NCI-H524 treated with DMSO at 0.1 percent for 48 hours (cell line): Measurements from ENCODE around the gene TEAD1.
A peak's percentile ranks its signal among the peaks of the same experiment; 100 is the strongest.

Experiments
- DNase-seq: peaks from one replicate; lab custom pipeline; 2025; lab: John Stamatoyannopoulos, UW

TEAD1 gene

DNA sequence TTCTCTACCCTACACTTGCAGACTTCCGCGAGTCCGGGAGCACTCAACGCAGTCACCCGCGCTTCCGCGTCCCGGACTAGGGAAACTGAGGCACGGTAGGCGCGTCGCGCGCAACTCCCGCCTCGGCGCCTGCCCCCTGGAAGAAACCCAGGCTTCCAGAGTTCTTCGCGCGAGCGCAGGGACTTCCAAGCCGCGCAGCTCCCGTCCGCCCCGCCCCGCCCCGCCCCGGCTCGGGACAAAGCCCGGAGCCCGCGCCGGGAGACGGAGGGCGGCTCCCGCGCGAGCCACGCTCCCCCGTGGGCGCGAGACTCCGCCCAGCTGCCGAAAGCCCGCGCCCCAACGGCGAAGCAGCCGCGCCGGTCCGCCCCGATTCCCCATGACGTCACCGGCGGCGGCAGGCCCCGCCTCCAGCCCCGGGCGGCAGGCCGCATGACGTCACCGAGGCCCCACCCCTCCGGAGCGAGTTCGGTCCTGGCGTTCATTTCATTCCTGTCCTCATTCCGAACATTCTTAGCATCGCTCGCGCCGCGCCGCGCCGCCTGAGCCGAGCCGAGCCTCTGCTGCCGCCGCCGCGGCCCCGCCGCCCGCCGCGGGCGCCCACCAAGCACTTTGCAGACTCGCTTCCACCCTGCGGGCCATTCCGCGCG is at the start of gene TEAD1:
TSS of gene TEAD1 (plus strand) at position 498 of the 647 bp plus-strand sequence.
- peak; percentile 24 for DNase-seq

DNA sequence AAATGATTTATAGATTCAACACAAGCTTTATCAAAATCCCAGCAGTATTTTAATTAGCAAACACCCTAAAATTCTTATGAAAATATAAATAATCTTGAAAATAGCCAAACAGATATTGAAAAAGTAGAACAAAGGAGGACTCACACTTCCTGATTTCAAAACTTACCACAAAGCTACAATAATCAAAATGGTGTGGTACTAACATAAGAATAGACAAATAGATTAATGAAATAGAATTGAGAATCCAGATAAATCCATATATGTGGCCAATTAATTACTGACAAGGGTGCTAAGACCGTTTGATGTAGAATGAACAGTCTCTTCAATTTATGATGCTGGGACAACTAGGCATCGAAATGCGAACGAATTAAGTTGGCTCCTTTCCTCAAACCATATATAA is 49.6 kb upstream of the TEAD1 start:
- DNase-seq: no peak

DNA sequence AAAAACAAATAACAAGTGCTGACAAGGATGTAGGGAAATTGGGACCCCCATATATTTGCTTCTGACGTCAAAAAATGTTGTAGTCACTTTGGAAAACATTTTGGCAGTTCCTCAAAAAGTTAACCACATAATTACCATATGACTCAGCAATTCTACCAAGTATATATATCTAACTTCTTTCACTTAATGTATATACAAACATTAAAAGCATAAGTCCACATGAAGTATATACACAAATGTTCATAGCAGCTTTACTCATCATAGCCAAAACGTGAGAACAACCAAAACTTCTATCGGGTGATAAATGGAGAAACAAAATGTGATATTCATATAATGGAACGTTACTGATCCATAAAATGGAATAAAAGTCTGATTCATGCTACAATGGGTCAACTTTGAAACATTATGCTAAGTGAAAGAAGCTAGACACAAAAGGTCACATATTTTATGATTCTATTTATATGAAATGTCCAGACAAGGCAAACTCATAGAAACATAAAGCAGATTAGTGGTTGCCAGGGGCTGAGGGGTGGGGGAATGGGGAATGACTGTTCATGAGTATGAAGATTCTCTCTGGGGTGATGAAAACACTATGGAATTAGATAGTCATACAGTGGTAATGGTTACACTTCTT is 48.7 kb upstream of the TEAD1 start:
- DNase-seq: no peak

GRCh38 chr11:12626616-12627015 is 47.6 kb upstream of the TEAD1 start:
- DNase-seq: no peak

DNA sequence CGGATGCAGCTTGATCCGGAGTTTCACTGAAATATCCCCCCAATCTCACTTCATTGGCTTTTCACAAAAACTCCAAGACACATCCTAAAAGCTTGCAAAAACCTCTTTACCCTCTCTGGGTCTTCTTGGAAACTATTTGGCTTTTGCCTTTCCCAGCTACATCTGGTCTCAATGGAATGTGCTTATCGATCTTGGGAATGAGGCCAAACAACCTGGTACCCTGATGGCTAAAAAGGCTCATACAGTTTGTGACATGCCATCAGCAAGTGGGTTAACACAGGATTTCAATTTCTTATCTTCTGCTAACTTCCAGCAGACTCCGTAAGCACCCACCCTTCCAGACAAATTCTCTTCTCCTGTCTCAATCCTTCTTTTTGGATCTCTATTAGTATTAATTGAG is 45.9 kb upstream of the TEAD1 start:
- no peak for DNase-seq

DNA sequence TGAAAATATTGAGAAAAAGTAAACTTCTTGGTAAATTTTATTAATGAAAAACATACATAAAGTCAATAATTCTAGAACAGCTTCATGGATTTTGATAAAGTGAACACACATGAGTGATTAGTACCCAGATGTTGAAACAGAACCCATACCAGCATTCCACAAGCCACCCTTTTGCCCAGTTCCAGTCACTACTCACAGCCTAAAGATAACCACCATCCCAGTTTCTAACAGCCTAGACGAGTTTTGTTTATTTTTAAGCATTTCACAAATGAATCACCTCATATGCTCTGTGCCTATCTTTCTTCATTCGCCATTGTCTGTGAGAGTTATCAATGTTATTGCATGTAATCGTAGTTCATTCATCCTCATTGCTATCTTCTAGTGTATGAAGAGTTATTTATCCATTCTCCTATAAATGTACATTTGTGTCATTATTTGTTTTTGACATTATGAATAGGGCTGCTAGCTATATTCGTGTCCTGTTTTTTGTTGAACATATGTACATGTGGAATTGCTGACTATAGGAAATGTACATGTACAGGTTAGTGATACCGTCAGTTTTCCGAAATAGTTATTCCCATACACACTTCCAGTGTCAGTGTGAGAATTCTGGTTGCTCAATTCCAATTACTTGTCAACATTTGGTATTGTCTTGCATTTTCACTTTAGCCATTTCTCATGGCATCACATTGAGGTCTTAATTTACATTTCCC is 44.5 kb upstream of the TEAD1 start:
- DNase-seq: no peak

- DNase-seq: no peak
Observed at GRCh38 chr11:12631651-12632050, 42.6 kb upstream of the TEAD1 start.

DNA sequence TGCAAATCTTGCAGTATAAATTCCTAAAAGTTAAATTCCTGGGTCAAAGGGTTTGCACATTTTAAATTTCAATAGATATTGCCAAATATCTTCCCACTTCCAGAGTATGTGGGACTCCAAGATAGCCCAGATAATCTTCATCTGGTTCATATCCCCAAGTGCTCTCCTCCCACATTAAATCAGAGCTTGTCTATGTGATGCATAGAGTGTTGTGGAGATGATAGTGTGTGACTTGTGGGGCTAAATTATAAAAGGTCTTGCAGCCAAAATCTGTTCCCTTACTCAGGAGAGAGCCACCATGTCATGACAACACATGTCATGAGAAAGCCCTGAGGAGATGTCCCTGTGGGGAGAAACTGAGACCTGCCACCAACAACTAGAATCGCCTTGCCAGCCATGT is 39.9 kb upstream of the TEAD1 start:
- DNase-seq: no peak

DNA sequence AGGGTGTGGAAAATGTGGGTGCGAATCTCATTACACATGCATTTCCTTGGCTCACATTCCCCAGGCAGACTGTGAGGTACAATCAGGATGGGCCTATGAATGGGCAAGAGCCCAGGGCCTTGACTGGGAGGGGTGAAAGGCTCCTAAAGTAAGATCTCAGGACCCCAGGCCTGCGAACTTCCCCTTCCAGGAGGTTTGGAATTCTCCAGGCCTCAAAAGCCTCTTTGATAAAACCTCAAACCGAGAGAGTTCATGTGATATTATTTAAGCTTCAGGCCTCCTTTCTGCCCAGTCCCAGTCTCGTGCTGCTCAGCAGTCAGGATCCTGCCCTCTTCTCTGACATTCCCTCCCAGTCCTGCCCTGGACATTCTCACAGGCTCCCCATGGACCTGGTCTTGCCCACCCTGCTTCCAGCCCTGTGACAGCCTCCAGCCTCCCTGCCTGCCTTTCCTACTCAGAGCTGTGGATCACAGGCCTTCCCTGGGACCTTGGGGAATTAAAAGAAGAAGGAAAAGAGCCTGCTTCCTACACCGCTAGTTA is 37.3 kb upstream of the TEAD1 start:
- no peak for DNase-seq

- no peak for DNase-seq
Observed at GRCh38 chr11:12639388-12639787, 34.8 kb upstream of the TEAD1 start.

DNA sequence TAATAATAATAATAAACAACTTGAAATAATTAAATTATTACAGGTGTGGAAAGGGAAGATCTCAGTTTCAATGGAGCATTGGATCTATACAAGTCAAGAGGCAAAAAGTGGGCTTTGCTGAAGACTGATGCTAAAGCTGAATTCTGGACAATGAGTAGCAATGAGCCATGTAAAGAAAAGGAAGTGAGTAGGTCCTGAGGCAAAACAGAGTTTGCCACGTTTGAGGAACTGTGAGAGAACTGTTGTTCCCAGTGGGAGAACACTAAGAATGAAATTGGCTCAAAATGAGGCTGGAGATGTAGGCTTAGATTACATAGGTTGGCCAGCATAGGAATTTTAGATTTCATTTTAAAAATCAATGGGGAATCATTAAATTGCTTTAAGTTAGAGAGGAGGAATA is 33.9 kb upstream of the TEAD1 start:
- DNase-seq: no peak

DNA sequence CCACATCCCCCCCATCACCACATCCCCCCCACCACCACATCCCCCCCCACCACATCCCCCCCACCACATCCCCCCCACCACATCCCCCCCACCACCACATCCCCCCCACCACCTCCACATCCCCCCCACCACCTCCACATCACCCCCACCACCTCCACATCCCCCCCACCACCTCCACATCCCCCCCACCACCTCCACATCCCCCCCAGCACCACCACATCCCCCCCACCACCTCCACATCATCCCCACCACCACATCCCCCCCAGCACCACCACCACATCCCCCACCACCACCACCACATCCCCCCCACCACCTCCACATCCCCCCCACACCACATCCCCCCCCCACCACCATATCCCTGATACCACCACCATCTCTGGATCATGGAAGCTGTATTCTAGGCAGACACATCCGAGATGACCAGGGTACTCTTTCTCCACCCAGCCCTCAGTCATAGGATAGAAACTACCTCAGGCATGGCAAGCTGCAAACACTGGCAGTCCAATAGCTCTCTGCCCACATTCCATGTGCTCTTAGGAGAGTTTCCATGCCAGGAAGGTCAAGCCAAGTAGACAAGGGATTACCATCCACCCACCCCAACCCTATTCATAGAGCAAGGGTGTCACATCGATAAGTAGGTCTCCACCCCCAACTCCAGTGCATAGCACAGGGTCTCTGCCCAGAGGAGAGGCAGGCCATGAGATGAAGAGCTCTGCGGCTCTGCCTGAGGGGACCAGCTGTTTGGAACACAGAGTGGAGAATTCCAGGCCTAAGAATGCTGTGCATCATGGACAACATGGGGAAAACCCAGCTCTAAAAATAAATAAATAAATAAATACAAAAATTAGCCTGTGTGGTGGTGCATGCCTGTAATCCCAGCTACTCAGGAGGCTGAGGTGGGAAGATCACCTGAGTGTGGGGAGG is 33.0 kb upstream of the TEAD1 start:
- DNase-seq: no peak

- no peak for DNase-seq
Observed at GRCh38 chr11:12642040-12642439, 32.2 kb upstream of the TEAD1 start.

DNA sequence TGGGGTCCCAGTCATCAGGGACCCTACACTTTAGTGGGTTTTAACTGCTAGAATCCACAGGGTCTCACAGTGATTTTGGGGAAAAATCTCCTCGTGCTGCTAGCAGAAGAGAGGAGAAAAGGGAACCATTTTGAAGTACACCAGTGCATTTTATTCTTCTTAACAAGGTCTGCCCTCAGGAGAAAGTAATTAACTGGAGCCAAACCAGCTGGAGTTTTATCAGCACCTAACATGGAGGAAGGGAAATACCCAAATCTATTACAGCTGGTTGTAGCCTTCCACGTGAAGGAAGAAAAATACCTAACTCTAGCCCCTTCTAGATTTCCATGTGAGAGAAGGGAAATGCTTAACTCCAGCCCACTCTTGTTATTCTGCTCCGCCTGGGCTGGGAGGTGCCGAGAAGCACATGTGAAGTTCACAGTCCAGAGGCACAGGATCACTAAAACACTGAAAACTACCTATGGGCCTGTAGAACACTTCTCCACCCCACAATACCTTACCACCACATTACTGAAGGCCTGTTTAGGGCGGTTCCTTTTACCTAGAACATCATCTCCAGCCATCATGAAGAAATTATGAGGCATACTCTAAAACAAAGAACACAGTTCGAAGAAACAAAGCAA is 31.3 kb upstream of the TEAD1 start:
- no peak for DNase-seq

GRCh38 chr11:12646478-12646877 is 27.7 kb upstream of the TEAD1 start:
- no peak for DNase-seq

DNA sequence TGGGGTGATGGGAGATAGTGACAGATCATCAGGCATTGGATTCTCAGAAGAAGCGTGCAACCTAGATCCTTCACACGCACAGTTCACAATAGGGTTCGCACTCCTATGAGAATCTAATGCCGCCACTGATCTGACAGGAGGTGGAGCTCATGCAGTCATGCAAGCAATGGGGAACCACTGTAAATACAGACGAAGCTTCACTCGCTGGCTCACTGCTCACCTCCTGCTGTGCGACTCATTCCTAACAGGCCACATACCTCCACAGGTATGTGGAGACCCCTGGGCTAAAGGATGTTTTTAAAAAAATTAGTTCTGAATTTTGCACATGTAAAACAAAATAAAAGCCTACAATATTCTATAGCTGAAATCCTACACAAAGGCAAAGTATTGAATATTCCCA is 20.5 kb upstream of the TEAD1 start:
- no peak for DNase-seq

DNA sequence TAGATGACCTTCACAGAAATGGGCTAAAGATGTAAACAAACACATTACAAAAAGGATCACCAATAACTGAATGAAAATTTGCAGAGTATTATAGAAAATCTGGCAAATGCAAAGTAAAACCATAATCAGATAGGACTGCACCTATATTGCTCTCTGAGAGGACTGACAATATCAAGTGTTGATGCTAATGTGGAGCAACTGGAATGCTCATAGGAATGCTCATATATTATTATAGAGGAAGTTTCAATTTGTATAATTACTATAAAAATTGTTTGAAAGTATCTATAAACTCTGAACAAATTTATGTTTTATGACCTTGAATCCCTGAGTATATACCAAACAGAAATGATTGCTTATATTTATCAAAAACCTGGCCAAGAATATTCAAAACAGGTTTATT is 18.4 kb upstream of the TEAD1 start:
- DNase-seq: no peak

DNA sequence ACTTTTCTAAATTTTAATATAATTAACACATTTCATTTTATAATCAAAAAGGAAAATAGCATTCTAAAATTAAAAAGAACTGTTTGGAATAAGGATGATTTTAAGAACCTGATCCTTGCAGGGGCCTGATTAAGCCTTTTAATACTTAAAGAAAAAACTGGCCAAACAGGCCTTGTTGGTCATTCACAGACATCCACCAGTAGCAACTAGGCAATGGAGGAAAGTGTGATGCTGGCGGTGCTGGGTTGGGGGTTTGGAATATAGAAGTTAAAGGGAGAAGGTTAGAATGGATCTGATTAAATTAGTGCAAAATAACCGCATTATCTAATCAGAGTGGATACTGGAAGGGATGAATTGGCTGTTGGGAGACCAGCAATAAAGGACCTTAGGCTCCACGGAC is 16.9 kb upstream of the TEAD1 start:
- no peak for DNase-seq

DNA sequence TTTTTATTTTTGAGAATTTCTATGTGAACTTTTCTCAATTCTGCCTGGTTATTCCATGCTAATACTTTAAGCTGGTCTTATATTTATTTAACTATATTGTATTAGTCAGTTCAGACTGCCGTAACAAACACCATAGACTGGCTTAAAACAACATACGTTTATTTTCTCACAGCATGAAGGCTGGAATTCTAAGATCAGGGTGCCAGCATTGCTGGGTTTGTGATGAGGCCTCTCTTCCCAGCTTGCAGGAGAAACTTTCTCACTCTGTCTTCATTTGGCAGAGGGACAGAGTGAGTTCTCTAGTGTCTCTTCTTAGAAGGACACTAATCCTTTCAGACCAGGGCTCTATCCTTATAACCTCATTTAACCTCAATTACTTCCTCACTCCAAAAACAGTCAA is 16.2 kb upstream of the TEAD1 start:
- DNase-seq: no peak

DNA sequence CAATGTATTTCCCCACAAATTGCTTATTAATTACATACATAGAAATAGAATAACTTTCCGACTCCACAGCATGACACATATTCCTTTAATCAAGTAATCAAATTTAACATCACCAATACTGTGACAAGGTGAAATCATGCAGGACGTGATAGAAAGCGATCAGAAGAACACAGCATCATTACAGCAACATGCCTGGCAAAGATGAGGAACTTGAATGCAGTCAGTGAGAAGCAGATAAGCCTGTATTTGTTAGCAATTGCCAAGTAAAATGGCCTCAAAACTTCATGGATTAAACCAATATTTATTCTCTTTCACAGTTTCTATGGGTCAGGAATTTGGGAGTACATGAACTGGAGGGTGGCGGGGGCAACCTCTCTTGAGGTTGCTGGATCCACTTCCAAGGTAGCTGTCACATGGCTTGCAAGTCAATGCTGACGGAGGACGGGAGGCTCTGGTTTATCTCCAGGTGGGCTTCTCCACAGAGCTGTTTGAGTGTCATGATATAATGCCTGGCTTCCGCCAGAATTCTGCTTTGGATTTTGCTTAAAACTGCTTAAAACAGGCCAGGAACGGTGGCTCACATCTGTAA is 12.0 kb upstream of the TEAD1 start:
- no peak for DNase-seq

- DNase-seq: no peak
Observed at GRCh38 chr11:12664385-12664784, 9.8 kb upstream of the TEAD1 start.
